GM06990 (cell line): ENCODE data around the gene CLSTN2.

Source experiments
- DNase-seq: peaks from one replicate; pipeline ENCODE4 v3.0.0-alpha.2; 2011; ENCODE audit not compliant: insufficient read length; ENCODE audit errors: extremely low read depth
- H3K27me3 ChIP-seq: replicated peaks from 2 replicates; pipeline ENCODE4 v1.6.0; 2011; ENCODE audit warnings: low read length; ENCODE audit not compliant: control insufficient read depth, insufficient read depth
- H3K36me3 ChIP-seq: 2 replicates; pipeline ENCODE4 v1.5.1; 2011; ENCODE audit warnings: low read length; ENCODE audit not compliant: control insufficient read depth, insufficient read depth
- H3K4me3 ChIP-seq: replicated peaks from 2 replicates; pipeline ENCODE4 v1.5.1; 2011; ENCODE audit warnings: low read depth, mild to moderate bottlenecking, control low read depth, low read length
- TF ChIP-seq, protein P1 (sequence below): IDR thresholded peaks from 2 replicates; pipeline ENCODE4 v1.5.1; 2011; ENCODE audit warnings: low read length, control low read depth, mild to moderate bottlenecking, inconsistent platforms; ENCODE audit not compliant: insufficient read depth, poor library complexity, severe bottlenecking

CLSTN2 gene

DNA sequence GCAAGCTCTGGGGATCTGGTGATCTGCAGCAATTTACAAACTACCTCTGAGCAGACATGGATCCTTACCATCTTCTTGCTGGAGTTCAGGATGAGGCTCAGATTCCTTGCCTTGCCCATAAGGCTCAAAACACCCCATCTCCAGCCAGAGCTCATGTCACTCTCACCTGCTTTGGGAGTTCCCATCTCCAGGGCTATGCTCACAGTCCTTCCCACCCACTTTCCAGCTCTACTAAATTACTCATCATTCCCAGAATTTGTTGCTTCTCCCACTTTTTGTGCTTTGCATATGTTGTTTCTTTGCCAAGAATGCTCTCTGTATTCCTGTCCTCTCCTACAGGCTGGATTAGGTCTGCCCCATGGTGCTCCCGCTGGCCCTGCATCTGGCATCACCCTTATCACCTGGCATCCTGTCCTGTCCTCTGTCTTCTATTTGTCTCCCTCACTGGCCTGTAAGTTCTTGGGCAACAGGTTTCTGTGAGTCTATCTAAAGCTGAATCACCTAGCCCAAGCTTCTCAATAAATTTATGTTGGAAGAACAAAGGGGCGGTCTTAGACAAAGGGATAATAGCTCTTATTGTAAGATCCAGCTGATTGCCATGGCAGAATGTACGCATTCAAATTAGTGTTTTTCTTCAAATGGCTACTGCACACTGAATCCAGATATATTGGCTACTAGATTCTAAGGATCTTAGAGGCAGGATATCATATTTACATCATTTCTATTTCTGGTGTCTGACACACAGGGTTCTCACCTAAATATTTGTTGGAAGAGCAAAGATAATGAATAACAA, 179.2 kb downstream of the CLSTN2 start:
- no peaks in the 10 kb centered on the region for H3K36me3 ChIP-seq
- H3K27me3 ChIP-seq, result no peaks in the 10 kb centered on the region; the same call in 1 of the 2 replicates
- no peak for DNase-seq
- TF ChIP-seq, protein P1, sequence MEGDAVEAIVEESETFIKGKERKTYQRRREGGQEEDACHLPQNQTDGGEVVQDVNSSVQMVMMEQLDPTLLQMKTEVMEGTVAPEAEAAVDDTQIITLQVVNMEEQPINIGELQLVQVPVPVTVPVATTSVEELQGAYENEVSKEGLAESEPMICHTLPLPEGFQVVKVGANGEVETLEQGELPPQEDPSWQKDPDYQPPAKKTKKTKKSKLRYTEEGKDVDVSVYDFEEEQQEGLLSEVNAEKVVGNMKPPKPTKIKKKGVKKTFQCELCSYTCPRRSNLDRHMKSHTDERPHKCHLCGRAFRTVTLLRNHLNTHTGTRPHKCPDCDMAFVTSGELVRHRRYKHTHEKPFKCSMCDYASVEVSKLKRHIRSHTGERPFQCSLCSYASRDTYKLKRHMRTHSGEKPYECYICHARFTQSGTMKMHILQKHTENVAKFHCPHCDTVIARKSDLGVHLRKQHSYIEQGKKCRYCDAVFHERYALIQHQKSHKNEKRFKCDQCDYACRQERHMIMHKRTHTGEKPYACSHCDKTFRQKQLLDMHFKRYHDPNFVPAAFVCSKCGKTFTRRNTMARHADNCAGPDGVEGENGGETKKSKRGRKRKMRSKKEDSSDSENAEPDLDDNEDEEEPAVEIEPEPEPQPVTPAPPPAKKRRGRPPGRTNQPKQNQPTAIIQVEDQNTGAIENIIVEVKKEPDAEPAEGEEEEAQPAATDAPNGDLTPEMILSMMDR, result no peak
- no peak overlapping the region for H3K4me3 ChIP-seq

DNA sequence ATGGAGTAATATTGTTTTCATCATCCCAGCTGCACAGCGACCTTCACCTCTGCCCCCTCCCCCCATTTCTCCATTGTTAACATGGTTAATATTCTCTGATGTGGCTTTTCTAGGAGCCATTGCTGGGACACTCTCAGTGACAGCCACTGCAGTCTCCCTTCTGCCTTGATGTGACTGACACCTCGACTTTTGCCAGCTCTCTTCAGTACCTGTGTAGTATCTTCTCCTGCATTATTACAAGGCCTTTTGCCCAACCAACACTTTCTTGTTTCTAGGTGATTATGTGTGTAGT, 179.8 kb downstream of the CLSTN2 start:
- TF ChIP-seq, protein P1, result no peak
- H3K27me3 ChIP-seq, result no peaks in the 10 kb centered on the region; the same call in 1 of the 2 replicates
- H3K36me3 ChIP-seq, result no peaks in the 10 kb centered on the region
- DNase-seq, result no peak
- H3K4me3 ChIP-seq, result no peak overlapping the region

DNA sequence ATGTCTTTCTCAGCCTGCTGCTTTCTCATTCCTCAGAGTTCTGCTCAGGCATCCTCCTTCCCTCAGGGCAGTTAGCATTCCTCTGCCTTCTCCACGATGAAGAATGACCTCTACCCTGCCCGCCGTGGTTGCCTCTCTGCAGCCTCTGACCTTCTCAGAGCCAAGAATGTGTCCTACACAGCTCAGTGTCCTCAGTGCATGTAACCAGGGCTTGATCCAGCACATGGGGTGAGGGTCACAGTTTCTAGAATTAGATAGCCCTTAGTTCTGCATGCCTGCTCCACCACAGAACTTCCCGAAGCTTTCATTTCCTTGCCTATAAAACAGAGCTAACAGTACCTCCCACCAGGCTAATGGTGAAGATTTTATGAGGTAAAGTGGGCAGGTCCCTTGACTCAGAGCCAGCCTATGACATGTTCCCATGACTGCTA, 182.1 kb downstream of the CLSTN2 start:
- H3K27me3 ChIP-seq, result no peaks in the 10 kb centered on the region; the same call in 1 of the 2 replicates
- no peak overlapping the region for H3K4me3 ChIP-seq
- DNase-seq, result no peak
- H3K36me3 ChIP-seq, result no peaks in the 10 kb centered on the region
- TF ChIP-seq, protein P1, result no peak

DNA sequence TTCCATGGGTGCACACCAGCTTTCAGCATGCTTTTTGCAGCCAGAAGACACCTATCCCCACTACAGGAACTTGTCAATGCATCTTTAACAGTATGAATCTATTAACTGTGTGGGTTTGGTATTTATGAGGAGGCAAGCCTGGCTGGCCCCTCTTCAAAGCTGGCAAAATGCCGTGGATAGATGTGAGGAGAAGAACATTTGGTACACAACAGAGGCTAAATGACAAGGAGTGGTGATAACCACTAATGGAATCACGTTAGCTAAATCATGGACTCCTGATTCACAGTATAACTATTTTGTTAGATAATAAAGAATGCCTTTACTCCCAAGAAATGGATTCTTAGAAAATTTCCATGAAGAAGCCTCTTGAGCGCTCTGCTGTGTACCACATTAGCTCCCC, 187.2 kb downstream of the CLSTN2 start:
- no peak for DNase-seq
- H3K27me3 ChIP-seq, result no peaks in the 10 kb centered on the region
- TF ChIP-seq, protein P1, result no peak
- no peak overlapping the region for H3K4me3 ChIP-seq
- no peaks in the 10 kb centered on the region for H3K36me3 ChIP-seq

DNA sequence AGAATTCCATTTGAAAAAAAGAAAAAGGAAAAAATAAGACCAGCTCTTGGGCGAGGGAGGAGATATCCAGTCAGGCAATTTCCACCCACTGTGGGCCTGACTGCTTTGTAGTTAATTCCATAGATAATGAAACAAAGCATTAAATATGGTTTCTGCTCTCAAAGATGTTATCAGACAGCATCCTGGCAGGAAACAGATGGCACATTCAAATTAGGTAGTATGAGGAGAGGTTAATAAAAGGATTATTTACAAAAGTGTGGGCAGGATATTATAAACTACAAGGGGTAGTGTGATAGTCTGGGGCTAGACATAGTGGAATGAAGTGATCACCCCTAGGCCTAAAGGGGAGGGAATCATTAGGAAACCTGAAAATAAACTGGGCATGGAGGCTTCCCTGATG, 193.2 kb downstream of the CLSTN2 start:
- no peak for DNase-seq
- H3K36me3 ChIP-seq, result no peaks in the 10 kb centered on the region
- TF ChIP-seq, protein P1, result no peak
- H3K4me3 ChIP-seq, result no peak overlapping the region
- no peaks in the 10 kb centered on the region for H3K27me3 ChIP-seq
